ENCODE data around the gene TM4SF20.
A peak's percentile ranks its signal among the peaks of the same experiment; 100 is the strongest.
"Not testable (repeated sequence)": the region's sequence is repeated elsewhere in the genome, so short reads cannot be mapped to it uniquely, and the experiment has no call there.

The TM4SF20 gene

GRCh38 chr2:227366769-227367426, 12.2 kb downstream of the TM4SF20 start:
- DNase-seq: no peak

- no peak for DNase-seq
Observed at GRCh38 chr2:227365833-227366232, 13.3 kb downstream of the TM4SF20 start.

- not testable (repeated sequence) for DNase-seq
Observed at GRCh38 chr2:227364585-227365263, 14.4 kb downstream of the TM4SF20 start.

GRCh38 chr2:227363756-227364155, 15.3 kb downstream of the TM4SF20 start:
- DNase-seq: no peak

- no peak for DNase-seq
Observed at GRCh38 chr2:227360351-227360750, 18.8 kb downstream of the TM4SF20 start.

GRCh38 chr2:227351639-227352038, 27.5 kb downstream of the TM4SF20 start:
- no peak for DNase-seq

GRCh38 chr2:227349989-227350612, 29.0 kb downstream of the TM4SF20 start:
- no peak for DNase-seq

GRCh38 chr2:227348324-227348723, 30.8 kb downstream of the TM4SF20 start:
- DNase-seq: no peak

- no peak for DNase-seq
Observed at GRCh38 chr2:227347117-227347516, 32.0 kb downstream of the TM4SF20 start.

- DNase-seq: no peak
Observed at GRCh38 chr2:227344231-227344630, 34.9 kb downstream of the TM4SF20 start.

- no peak for DNase-seq
Observed at GRCh38 chr2:227341553-227341952, 37.6 kb downstream of the TM4SF20 start.

- no peak for DNase-seq
Observed at GRCh38 chr2:227340106-227340505, 39.0 kb downstream of the TM4SF20 start.

- no peak for DNase-seq
Observed at GRCh38 chr2:227339098-227339599, 40.0 kb downstream of the TM4SF20 start.

GRCh38 chr2:227337442-227337841, 41.7 kb downstream of the TM4SF20 start:
- no peak for DNase-seq

- DNase-seq: no peak
Observed at GRCh38 chr2:227335713-227336112, 43.4 kb downstream of the TM4SF20 start.

GRCh38 chr2:227326783-227327182, 52.3 kb downstream of the TM4SF20 start:
- no peak for DNase-seq

GRCh38 chr2:227325839-227326195, 53.3 kb downstream of the TM4SF20 start:
- peak; percentile 2 for DNase-seq

GRCh38 chr2:227324995-227325838, 53.9 kb downstream of the TM4SF20 start, which contains the start of gene MFF:
MFF (plus strand) TSS chr2:227325251; CDS start chr2:227330666, 5,415 bp downstream.
- peak; percentile 95 for DNase-seq

GRCh38 chr2:227324642-227324994, 54.5 kb downstream of the TM4SF20 start:
- no peak for DNase-seq

- no peak for DNase-seq
Observed at GRCh38 chr2:227323818-227324217, 55.3 kb downstream of the TM4SF20 start.

- no peak for DNase-seq
Observed at GRCh38 chr2:227322530-227323205, 56.4 kb downstream of the TM4SF20 start.

GRCh38 chr2:227320305-227321094, 58.6 kb downstream of the TM4SF20 start:
- DNase-seq: no peak

All from stimulated activated naive CD4-positive, alpha-beta T cell treated with Interleukin-2 at 50 U/mL for 16 hours (primary cell).